ENCODE data around the gene NR4A1. TPM values are rescaled to one million over a fixed set of nuclear protein-coding genes. Genes with fewer than 3 reads are reported as not detected.

The NR4A1 gene
- polyA plus RNA-seq, 1 donor from 2014 or later = 3.4 TPM

GRCh38 chr12:52009081-52009751 lies 42.0 kb upstream of the NR4A1 start:
- Histone ChIP-seq H4K20me1 (ENCODE audit: insufficient read depth) (no peaks in the 10 kb centered on the region), H3K9me2 (ENCODE audit: insufficient read depth, low read length) (no peaks in the 10 kb centered on the region), H3K4me3 (ENCODE audit: low read length) (no peak overlapping the region), H3K36me3 (ENCODE audit: insufficient read depth, low read length) (no peaks in the 10 kb centered on the region), H3K9me3 (ENCODE audit: low read length) (no peaks in the 10 kb centered on the region), H3K27ac (ENCODE audit: low read length) (no peak overlapping the region), H3K4me2 (ENCODE audit: low read length) (no peak overlapping the region), H3K27me3 (ENCODE audit: insufficient read depth, low read depth, low read length) (peaks cover 29% of the 10 kb centered on the region), H3K9ac (ENCODE audit: low read length) (no peak overlapping the region), H3F3A (ENCODE audit: insufficient read depth, low read length, poor library complexity, severe bottlenecking) (no peaks in the 10 kb centered on the region), H2AFZ (ENCODE audit: low read depth, low read length) (no peak overlapping the region), H3K79me2 (replicated peaks; ENCODE audit: insufficient read depth, low read length) (no peaks in the 10 kb centered on the region)
- TF ChIP-seq EZH2 (IDR thresholded peaks at IDR 0.05; ENCODE audit: borderline replicate concordance, insufficient read depth, low read length, poor library complexity, severe bottlenecking) = no peak
- TF ChIP-seq SMC3 (conservative IDR thresholded peaks at IDR 0.05; ENCODE audit: poor library complexity) = no peak
- TF ChIP-seq MXI1 (conservative IDR thresholded peaks at IDR 0.05; ENCODE audit: poor library complexity, severe bottlenecking) = no peak
- TF ChIP-seq EP300 (conservative IDR thresholded peaks at IDR 0.05; ENCODE audit: poor library complexity, severe bottlenecking) = no peak
- no peak for TF ChIP-seq TAF1 (IDR thresholded peaks at IDR 0.05; ENCODE audit: low read depth)
- TF ChIP-seq POLR2AphosphoS5 (IDR thresholded peaks at IDR 0.05) = no peak
- no peak for TF ChIP-seq CTCF (IDR thresholded peaks at IDR 0.05; ENCODE audit: poor library complexity, severe bottlenecking)
- TF ChIP-seq REST (IDR thresholded peaks at IDR 0.05; ENCODE audit: borderline replicate concordance) = no peak
- TF ChIP-seq RAD21 (conservative IDR thresholded peaks at IDR 0.05) = no peak

- no peaks in the 10 kb centered on the region for H3K9me3 ChIP-seq (ENCODE audit: low read length)
- H4K20me1 ChIP-seq (ENCODE audit: insufficient read depth) = no peaks in the 10 kb centered on the region
- H3K27ac ChIP-seq (ENCODE audit: low read length) = no peak overlapping the region
- no peaks in the 10 kb centered on the region for H3K36me3 ChIP-seq (ENCODE audit: insufficient read depth, low read length)
- peaks cover 29% of the 10 kb centered on the region for H3K27me3 ChIP-seq (ENCODE audit: insufficient read depth, low read depth, low read length)
- no peaks in the 10 kb centered on the region for H3F3A ChIP-seq (ENCODE audit: insufficient read depth, low read length, poor library complexity, severe bottlenecking)
- H3K4me2 ChIP-seq (ENCODE audit: low read length) = no peak overlapping the region
- H3K9ac ChIP-seq (ENCODE audit: low read length) = no peak overlapping the region
- no peak overlapping the region for H2AFZ ChIP-seq (ENCODE audit: low read depth, low read length)
- no peaks in the 10 kb centered on the region for H3K9me2 ChIP-seq (ENCODE audit: insufficient read depth, low read length)
- TF ChIP-seq RAD21 (conservative IDR thresholded peaks at IDR 0.05) (no peak), EZH2 (IDR thresholded peaks at IDR 0.05; ENCODE audit: borderline replicate concordance, insufficient read depth, low read length, poor library complexity, severe bottlenecking) (no peak), EP300 (conservative IDR thresholded peaks at IDR 0.05; ENCODE audit: poor library complexity, severe bottlenecking) (no peak), CTCF (IDR thresholded peaks at IDR 0.05; ENCODE audit: poor library complexity, severe bottlenecking) (no peak), MXI1 (conservative IDR thresholded peaks at IDR 0.05; ENCODE audit: poor library complexity, severe bottlenecking) (no peak), POLR2AphosphoS5 (IDR thresholded peaks at IDR 0.05) (no peak)
- no peak overlapping the region for H3K4me3 ChIP-seq (ENCODE audit: low read length)
- H3K79me2 ChIP-seq (replicated peaks; ENCODE audit: insufficient read depth, low read length) = no peaks in the 10 kb centered on the region
Observed at GRCh38 chr12:52010152-52010622, 41.1 kb upstream of the NR4A1 start.

Measured in neural cell (in vitro differentiated cells).